ENCODE measurements around the gene ZNF439.
"Not testable (repeated sequence)": the region's sequence is repeated elsewhere in the genome, so short reads cannot be mapped to it uniquely, and the experiment has no call there.

Gene ZNF439

GRCh38 chr19:11848594-11849469 is at the start of gene ZNF439:
Gene ZNF439, plus strand, starts transcription at chr19:11848726. Its CDS starts 142 bp downstream, at chr19:11848868.
- peak; percentile 21 for DNase-seq (ENCODE audit: low spot score)

DNA sequence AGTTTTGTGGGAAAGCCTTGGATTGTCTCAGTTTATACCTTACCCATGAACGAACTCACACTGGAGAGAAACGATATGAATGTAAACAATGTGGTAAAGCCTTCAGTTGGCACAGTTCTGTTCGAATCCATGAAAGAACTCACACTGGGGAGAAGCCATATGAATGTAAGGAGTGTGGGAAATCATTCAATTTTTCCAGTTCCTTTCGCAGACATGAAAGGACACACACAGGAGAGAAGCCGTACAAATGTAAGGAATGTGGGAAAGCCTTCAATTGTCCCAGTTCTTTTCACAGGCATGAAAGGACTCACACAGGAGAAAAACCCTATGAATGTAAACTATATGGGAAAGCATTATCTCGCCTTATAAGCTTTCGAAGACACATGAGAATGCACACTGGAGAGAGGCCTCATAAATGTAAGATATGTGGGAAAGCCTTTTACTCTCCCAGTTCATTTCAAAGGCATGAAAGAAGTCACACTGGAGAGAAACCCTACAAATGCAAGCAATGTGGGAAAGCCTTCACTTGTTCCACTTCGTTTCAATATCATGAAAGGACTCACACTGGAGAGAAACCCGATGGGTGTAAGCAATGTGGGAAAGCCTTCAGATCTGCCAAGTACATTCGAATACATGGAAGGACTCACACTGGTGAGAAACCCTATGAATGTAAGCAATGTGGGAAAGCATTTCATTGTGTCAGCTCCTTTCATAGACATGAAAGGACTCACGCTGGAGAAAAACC is 42.0 kb upstream of the ZNF439 start:
- DNase-seq (ENCODE audit: low spot score) = no peak

DNA sequence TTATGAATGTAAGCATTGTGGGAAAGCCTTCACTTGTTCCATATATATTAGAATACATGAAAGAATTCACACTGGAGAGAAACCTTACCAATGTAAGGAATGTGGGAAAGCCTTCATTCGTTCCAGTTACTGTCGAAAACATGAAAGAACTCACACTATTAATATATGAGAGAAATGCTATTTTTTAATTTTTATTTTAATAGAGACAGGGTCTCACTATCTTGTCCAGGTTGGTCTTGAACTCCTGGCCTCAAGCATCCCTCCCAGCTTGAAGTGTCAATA is 41.5 kb upstream of the ZNF439 start:
- DNase-seq (ENCODE audit: low spot score) = no peak

- DNase-seq (ENCODE audit: low spot score) = no peak
Measured at GRCh38 chr19:11813703-11814028, 34.9 kb upstream of the ZNF439 start.

- DNase-seq (ENCODE audit: low spot score) = peak; percentile 82
Measured at GRCh38 chr19:11814029-11814699, 34.4 kb upstream of the ZNF439 start, which contains the start of gene ZNF440. Gene ZNF440, plus strand, starts transcription at chr19:11814273. Its CDS starts 175 bp downstream, at chr19:11814448.

- peak; percentile 3 for DNase-seq (ENCODE audit: low spot score)
Measured at GRCh38 chr19:11814700-11815035, 33.9 kb upstream of the ZNF439 start.

- DNase-seq (ENCODE audit: low spot score) = no peak
Measured at GRCh38 chr19:11821474-11822109, 26.9 kb upstream of the ZNF439 start.

- not testable (repeated sequence) for DNase-seq (ENCODE audit: low spot score)
Measured at GRCh38 chr19:11828957-11829876, 19.3 kb upstream of the ZNF439 start.

DNA sequence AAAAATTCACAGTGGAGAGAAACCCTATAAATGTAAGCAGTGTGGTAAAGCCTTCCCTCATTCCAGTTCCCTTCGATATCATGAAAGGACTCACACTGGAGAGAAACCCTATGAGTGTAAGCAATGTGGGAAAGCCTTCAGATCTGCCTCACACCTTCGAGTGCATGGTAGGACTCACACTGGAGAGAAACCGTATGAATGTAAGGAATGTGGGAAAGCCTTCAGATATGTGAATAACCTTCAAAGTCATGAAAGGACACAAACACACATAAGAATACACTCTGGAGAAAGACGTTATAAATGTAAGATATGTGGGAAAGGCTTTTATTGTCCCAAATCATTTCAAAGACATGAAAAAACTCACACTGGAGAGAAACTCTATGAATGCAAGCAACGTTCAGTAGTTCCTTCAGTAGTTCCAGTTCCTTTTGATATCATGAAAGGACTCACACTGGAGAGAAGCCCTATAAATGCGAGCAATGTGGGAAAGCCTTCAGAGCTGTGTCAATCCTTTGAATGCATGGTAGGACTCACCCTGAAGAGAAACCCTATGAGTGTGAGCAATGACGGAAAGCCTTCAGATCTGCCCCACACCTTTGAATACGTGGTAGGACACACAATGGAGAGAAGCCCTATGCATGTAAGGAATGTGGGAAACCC is 16.1 kb upstream of the ZNF439 start:
- no peak for DNase-seq (ENCODE audit: low spot score)

GRCh38 chr19:11833541-11833940 is 15.0 kb upstream of the ZNF439 start:
- DNase-seq (ENCODE audit: low spot score) = no peak

- DNase-seq (ENCODE audit: low spot score) = not testable (repeated sequence)
Measured at GRCh38 chr19:11835626-11836066, 12.9 kb upstream of the ZNF439 start.

DNA sequence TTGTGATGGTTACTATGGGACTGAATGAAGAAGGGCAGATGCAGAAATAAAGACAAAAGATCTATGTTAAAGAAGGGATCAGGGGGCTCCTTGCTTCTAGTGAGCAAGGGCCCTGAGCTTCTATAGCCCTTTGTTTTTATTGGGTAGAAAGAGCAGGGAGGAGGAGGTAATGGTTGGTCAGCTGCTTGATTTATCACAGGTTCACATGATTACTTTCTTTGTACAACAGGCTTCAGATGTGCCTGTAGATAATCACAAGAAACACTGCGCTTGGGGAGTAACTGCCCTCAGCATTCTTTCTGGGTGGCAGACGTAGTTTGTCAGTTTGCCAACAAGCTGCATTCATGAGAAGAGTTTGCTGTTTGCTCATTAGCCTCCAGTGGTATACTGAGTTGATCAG is 4.8 kb upstream of the ZNF439 start:
- DNase-seq (ENCODE audit: low spot score) = no peak

DNA sequence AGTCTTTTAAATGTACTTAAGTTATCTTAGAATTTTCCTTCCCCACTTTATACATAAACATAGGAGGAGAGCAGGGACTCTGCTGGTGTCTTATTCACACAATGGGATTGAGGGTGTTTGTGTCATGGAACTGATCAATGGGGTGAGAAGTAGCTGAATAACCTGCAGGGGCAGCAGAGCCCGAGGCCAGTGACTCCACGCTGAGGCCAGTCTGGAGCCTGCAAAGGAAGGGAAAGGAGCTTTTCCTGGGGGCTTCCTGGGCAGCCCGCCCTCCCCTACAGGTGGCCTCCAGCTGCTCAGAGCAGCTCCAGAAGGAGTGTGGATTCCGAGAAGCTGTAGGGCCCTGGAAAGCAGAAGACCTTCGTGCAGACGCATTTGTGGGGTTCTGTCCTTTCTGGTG is 911 bp upstream of the ZNF439 start:
- not testable (repeated sequence) for DNase-seq (ENCODE audit: low spot score)

DNA sequence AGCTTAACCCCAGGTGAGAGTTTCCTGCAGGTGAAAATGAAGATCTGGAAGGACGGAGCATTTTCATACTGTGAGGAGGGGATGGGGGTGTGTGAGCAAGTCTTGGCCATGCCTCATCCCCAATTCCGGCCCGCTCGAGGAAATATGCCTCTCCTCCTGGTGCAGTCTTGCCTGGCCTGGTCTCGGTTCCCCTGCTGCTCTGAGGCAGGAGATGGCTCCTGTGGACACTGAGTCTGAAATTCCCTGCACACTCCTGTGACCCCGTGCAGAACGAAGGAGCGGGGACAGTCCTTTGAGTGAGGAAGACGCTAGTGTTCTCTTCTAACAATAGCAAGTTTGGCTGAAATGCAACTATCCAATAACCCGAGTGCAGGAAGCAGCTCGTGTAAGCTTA is 329 bp upstream of the ZNF439 start:
- DNase-seq (ENCODE audit: low spot score) = no peak

DNA sequence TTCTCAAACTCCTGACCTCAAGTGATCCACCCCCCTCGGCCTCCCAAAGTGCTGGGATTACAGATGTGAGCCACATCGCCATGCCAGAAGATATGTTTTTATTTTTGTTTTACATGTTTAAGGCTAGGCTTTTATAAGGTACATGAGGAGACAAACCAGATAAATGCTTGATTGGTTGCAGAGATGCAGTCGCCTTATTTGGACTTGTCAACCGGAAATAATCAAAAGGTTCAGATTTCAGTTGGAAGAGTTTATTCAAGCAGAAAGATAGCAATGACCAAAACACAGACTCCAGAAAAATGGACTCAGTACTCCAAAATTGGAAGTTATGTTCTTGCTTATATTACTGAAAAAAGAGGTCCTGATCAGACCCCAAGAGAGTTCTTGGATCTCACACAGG is 1.8 kb downstream of the ZNF439 start:
- not testable (repeated sequence) for DNase-seq (ENCODE audit: low spot score)

DNA sequence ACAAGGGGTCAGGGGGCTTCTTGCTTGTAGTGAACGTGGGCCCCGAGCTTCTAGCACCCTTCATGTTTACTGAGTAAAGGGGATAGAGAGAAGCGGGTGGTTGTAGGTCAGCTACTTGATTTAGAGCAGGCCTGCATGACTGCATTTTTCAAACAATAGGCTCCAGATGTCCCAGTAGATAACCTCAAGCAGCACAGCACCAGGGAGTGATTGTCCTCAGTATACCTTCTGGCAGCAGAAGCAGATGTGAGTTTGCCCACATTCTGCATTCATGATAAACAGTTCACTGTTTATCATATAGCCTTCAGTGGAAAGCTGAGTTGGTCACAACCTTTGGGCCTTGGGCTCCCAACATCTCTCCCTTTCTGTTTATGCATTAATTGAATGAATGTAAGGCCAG is 4.8 kb downstream of the ZNF439 start:
- DNase-seq (ENCODE audit: low spot score) = no peak

- no peak for DNase-seq (ENCODE audit: low spot score)
Measured at GRCh38 chr19:11856596-11857250, 8.2 kb downstream of the ZNF439 start.

DNA sequence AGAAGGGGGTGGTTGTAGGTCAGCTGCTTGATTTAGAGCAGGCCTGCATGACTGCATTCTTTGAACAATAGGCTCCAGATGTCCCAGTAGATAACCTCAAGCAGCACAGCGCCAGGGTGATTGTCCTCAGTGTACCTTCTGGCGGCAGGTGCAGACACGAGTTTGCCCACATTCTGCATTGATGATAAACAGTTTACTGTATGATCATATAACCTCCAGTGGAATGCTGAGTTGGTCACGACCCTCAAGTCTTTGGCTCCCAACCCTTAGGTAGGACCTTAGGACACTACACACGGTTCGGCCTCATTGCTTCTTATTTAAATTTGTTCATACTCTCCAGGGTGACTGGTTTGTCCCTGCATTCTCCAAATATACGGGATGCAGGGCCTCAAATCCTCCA is 12.2 kb downstream of the ZNF439 start:
- DNase-seq (ENCODE audit: low spot score) = no peak

GRCh38 chr19:11861301-11861700 is 12.8 kb downstream of the ZNF439 start:
- DNase-seq (ENCODE audit: low spot score) = no peak

GRCh38 chr19:11867766-11868165 is 19.2 kb downstream of the ZNF439 start:
- not testable (repeated sequence) for DNase-seq (ENCODE audit: low spot score)
